Activated T-helper 9 cell treated with anti-CD3 and anti-CD28 coated beads, Interleukin-2, amount 50 U/mL, for 16 hours (primary cell): ENCODE data around the gene NOS1AP.
"Not testable (repeated sequence)": the region's sequence is repeated elsewhere in the genome, so short reads cannot be mapped to it uniquely, and the experiment has no call there.

Experiments
- DNase-seq: peaks from one replicate; pipeline ENCODE4 v3.0.0-alpha.2; 2020; ENCODE audit warnings: low read depth

Gene NOS1AP

GRCh38 chr1:162059721-162060120, 9.8 kb upstream of the NOS1AP start:
- DNase-seq: no peak

DNA sequence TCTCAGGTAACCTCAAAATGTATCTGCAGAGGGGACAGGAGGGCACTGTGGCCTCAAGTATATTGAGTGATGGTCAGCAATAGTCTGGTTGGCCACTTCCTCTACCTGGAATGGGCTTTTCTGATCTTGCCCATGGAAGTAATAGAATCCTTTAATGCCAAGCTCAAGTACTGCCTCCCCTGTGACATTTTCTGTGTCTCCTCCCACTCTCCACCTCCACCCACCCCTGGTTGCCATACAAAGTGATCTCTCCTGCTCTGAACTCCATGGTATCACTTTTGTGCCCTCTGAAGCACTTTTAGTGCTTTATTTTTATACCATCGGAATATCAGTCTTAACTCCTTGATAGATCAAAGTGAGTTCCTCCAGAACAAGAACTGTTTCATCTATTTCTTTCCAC, 9.2 kb upstream of the NOS1AP start:
- no peak for DNase-seq

DNA sequence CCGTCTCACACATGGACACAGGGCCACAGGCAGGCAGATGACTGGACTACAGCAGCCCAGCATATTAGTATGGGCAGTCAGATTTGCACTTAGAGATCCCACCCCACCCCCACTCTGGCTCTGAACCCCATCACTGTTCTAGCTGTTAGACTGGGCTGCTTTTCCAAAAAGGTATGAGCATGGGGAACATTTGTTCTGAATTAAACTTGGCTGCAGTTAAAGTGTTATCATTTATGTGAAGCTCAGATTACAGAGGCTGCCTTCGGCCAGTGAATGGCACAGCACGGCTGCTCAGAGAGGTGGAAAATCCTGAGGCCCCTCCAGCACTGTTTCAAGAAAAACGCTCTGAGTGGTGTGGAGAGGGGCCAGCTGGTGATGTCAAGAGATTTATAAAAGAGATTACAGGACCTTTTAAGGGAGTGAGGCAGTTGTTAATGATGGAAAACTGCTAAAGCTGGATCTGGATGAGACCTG, 6.9 kb upstream of the NOS1AP start:
- DNase-seq: no peak

DNA sequence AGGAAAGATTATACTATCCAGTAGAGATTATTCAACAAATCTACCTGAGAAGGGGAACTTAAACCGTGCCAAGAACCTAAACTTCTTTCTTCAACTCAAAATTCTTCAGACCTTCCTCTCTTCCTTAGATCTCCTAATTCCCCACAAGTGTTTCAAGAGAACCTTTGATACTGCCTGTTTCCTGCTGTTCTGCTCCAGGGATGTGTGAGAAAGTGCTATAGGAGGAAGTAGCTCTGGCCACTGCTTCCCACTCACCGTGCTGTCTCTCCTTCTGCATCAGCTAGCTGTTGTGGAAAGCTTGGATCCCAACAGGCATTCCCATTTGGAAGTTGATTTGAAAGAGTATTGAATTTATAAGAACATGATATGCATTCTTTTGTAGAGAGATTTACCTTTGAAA, 4.5 kb upstream of the NOS1AP start:
- DNase-seq: no peak

DNA sequence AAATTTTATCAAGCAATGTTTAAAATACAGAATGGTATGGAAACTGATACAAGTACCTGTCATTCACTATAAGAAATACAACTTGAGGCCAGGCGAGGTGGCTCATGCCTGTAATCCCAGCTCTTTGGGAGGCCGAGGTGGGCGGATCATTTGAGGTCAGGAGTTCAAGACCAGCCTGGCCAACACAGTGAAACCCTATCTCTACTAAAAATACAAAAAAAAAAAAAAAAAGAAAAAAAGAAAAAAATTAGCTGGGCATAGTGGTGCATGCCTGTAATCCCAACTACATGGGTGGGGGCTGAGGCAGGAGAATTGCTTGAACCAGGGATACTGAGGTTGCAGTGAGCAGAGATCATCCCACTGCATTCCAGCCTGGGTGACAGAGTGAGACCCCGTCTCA, 2.7 kb upstream of the NOS1AP start:
- not testable (repeated sequence) for DNase-seq

GRCh38 chr1:162067466-162067865, 2.0 kb upstream of the NOS1AP start:
- no peak for DNase-seq

GRCh38 chr1:162068301-162068700, 1.2 kb upstream of the NOS1AP start:
- DNase-seq: no peak

DNA sequence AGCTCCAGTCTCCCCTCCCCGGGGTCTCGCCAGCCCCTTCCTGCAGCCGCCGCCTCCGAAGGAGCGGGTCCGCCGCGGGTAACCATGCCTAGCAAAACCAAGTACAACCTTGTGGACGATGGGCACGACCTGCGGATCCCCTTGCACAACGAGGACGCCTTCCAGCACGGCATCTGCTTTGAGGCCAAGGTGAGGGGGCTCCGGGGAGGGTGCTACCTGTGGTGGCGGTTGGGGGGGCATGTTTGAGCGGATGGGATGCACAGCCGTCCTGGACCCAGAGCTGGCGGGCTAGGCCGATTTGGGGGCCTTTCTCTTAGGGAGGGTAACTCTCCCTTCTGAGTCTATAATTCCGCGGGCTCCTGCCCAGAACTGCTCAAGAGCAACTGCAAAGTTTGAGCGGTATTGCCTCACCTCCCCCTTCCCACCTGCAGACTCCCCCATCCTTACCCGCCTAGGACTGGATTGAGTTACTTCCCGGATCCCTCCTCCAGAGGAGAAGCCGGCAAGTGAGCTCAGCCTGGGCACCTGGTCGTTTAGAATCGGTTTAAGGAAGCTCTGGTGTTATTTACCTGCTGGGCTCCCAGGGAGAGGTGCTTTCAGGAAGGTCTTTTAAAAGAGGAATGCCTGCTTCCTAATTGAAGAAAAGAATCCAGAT, 730 bp downstream of the NOS1AP start:
- DNase-seq: no peak

- DNase-seq: no peak
Observed at GRCh38 chr1:162070825-162071224, 1.3 kb downstream of the NOS1AP start.

- DNase-seq: no peak
Observed at GRCh38 chr1:162072740-162073139, 3.2 kb downstream of the NOS1AP start.

DNA sequence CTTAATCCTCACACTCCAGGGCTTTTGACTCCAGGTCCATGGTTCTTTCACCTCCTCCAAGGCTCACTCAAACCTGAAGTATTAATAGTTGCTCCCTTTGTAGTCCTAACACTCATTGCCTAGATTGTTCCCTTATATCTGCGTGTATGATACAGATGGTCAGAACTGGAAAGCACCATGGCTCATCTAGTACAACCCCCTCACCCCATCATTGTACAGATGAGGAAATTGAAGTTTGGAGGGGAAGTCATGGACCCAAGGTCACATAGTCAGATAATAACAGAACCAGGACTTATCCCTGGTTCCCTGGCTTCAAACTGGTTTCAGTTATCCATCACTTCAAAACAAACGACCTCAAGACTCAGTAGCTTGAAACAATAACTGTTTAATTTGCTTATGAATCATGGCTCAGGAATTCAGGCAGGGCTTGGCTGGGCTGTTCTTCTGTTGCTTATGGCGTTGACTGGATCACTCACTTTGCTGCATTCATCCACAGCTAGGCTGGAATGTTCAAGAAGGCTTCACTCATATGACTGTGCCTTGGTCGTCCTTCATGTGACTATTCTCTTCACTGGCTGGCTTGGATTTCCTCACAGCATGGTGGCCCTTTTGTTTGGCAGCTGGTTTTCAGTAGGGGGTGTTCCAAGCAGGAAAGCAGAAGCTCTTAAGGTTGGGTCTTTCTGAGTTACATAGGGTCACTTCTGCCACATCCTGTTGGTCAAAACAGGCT, 5.0 kb downstream of the NOS1AP start:
- DNase-seq: no peak

GRCh38 chr1:162075862-162076261, 6.4 kb downstream of the NOS1AP start:
- no peak for DNase-seq

GRCh38 chr1:162077648-162078299, 8.3 kb downstream of the NOS1AP start:
- no peak for DNase-seq

DNA sequence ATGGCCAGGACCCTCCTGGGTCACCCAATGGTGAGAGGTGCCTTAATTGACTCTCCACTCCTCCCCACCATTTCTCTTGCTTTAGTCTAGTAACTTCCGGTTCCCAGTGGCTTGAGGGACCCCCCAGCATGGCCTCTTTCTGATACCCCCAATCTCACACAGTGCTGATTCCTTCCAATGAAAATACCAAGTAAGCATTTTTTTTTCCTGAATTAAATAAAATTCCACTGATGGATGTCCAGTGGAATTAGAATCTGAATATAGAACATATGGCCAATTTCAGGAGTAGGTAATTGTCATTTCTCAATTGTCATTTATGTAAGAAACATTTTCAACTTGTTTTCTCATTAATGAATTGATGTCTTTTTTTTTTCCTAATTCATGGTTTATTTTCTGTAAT, 9.5 kb downstream of the NOS1AP start:
- DNase-seq: no peak

DNA sequence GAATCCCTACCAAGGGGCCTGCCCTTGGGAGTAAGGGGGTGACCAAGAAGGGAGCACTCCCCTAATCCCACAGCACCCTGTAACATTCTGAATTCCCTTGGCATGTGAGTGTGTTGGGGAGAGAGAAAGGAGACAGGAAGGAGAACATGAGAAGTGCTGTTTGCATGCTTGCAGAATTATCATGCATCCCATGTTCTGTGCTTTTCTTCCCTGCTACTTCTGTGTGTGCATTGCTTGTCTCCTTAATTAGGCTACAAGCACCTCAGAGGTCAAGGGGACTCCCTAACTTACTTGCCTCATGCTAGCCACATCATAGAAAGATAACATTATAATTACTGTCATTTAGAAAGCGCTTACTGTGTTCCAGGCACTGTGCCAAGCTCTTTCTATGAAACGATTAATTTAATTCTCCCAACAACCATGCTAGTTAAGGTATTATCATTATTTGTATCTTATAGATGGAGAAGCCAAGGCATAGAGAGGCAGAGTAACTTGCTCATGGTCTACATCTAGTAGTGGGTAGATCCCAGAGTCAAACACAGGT, 11.1 kb downstream of the NOS1AP start:
- DNase-seq: no peak

GRCh38 chr1:162081316-162081715, 11.8 kb downstream of the NOS1AP start:
- DNase-seq: no peak

DNA sequence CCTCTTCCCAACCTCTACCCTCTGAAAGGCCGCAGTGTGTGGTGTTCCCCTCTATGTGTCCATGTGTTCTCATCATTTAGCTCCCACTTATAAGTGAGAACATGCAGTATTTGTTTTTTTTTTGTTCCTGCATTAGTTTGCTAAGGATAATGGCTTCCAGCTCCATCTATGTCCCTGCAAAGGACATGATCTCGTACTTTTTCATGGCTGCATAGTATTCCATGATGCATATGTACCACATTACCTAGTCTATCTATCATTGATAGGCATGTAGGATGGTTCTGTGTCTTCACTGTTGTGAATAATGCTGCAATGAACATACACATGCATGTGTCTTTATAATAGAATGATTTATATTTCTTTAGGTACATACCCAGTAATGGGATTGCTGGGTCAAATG, 12.6 kb downstream of the NOS1AP start:
- DNase-seq: not testable (repeated sequence)

GRCh38 chr1:162083273-162083672, 13.8 kb downstream of the NOS1AP start:
- DNase-seq: no peak

GRCh38 chr1:162085991-162086390, 16.5 kb downstream of the NOS1AP start:
- DNase-seq: no peak

GRCh38 chr1:162087111-162087510, 17.6 kb downstream of the NOS1AP start:
- DNase-seq: no peak

GRCh38 chr1:162087574-162087973, 18.1 kb downstream of the NOS1AP start:
- no peak for DNase-seq

- no peak for DNase-seq
Observed at GRCh38 chr1:162088281-162088969, 18.9 kb downstream of the NOS1AP start.
